WTC11 (cell line): ENCODE results near the gene TRIM42.

Experiments
- ATF3 ChIP-seq: sonication (generic); formaldehyde crosslinking; conservative IDR thresholded peaks from 2 replicates; pipeline ENCODE4 v1.8.1; 2022; ENCODE audit warnings: mild to moderate bottlenecking, missing genetic modification reagents
- ATF6 ChIP-seq: sonication (generic); formaldehyde crosslinking; IDR thresholded peaks from 2 replicates; pipeline ENCODE4 v1.8.1; 2023; ENCODE audit warnings: mild to moderate bottlenecking, missing genetic modification reagents
- CBFB ChIP-seq: sonication (generic); formaldehyde crosslinking; IDR thresholded peaks from 2 replicates; pipeline ENCODE4 v1.8.1; 2022; ENCODE audit warnings: mild to moderate bottlenecking, low read depth, missing genetic modification reagents
- CTCF ChIP-seq: fragments of 200-600 bp; IDR thresholded peaks from 2 replicates; pipeline ENCODE4 v1.8.0; 2022; ENCODE audit warnings: antibody characterized with exemption
- FOXP1 ChIP-seq: sonication (generic); formaldehyde crosslinking; IDR thresholded peaks from 2 replicates; pipeline ENCODE4 v1.8.0; 2022; ENCODE audit warnings: missing genetic modification reagents, mild to moderate bottlenecking, moderate library complexity, borderline replicate concordance
- HMGXB4 ChIP-seq: sonication (generic); formaldehyde crosslinking; IDR thresholded peaks from 2 replicates; pipeline ENCODE4 v1.8.1; 2023; ENCODE audit warnings: mild to moderate bottlenecking, moderate library complexity, missing genetic modification reagents
- IRF1 ChIP-seq: sonication (generic); formaldehyde crosslinking; IDR thresholded peaks from 2 replicates; pipeline ENCODE4 v1.8.0; 2023; ENCODE audit warnings: missing genetic modification reagents
- USF1 ChIP-seq: sonication (generic); formaldehyde crosslinking; IDR thresholded peaks from 2 replicates; pipeline ENCODE4 v1.8.0; 2022; ENCODE audit warnings: mild to moderate bottlenecking, missing genetic modification reagents

- no peak for TF ChIP-seq USF1 (CRISPR knock-in tag)
- no peak for TF ChIP-seq CTCF
- TF ChIP-seq ATF6 (CRISPR knock-in tag): no peak
- no peak for TF ChIP-seq IRF1 (CRISPR knock-in tag)
- TF ChIP-seq ATF3 (CRISPR knock-in tag): no peak
- TF ChIP-seq HMGXB4 (CRISPR knock-in tag): no peak
- no peak for TF ChIP-seq FOXP1
- TF ChIP-seq CBFB: no peak
Measured at GRCh38 chr3:140727886-140728285, 50.0 kb downstream of the TRIM42 start.
